K562 (cell line): ENCODE measurements around the gene ZNF322.

Source experiments
- BACH1 ChIP-seq: fragments of 200-800 bp; sonication (Bioruptor generic); IDR thresholded peaks from 2 replicates; pipeline ENCODE4 v1.6.1; 2016; ENCODE audit warnings: missing genetic modification characterization, missing compliant biosample characterization
- CBFB ChIP-seq: sonication (generic); formaldehyde crosslinking; IDR thresholded peaks from 2 replicates; pipeline ENCODE4 v1.4.0; 2020; ENCODE audit warnings: mild to moderate bottlenecking, missing genetic modification reagents
- COPS2 ChIP-seq: fragments of 450-650 bp; conservative IDR thresholded peaks from 2 replicates; pipeline ENCODE4 v1.6.1; 2016; ENCODE audit warnings: mild to moderate bottlenecking, moderate library complexity
- CTCF ChIP-seq, 3 experiments: IDR thresholded peaks in 2 of 3; conservative IDR thresholded peaks in 1 of 3; 2 replicates each; pipeline ENCODE4 v1.5.1; 2011 to 2012; ENCODE audit warnings: low read length in 3 of 3, mild to moderate bottlenecking in 3 of 3, control low read depth in 2 of 3, improper control_type of control experiment in 1 of 3, inconsistent platforms in 1 of 3, low read depth in 1 of 3, mixed read lengths in 1 of 3, moderate library complexity in 1 of 3; ENCODE audit not compliant: insufficient read depth in 2 of 3
- EHMT2 ChIP-seq: fragments of 450-650 bp; IDR thresholded peaks from 2 replicates; pipeline ENCODE4 v1.6.1; 2018; ENCODE audit warnings: antibody characterized with exemption
- EP300 ChIP-seq: IDR thresholded peaks from 2 replicates; pipeline ENCODE4 v1.6.1; 2012; ENCODE audit warnings: low read length, improper control_type of control experiment
- GABPB1 ChIP-seq: sonication (generic); formaldehyde crosslinking; IDR thresholded peaks from 2 replicates; pipeline ENCODE4 v1.8.0; 2022; ENCODE audit warnings: mild to moderate bottlenecking, missing genetic modification reagents
- KDM1A ChIP-seq, 2 experiments: fragments of 450-650 bp; IDR thresholded peaks; 2 replicates each; pipeline ENCODE4 v1.6.1; 2016; ENCODE audit warnings: mild to moderate bottlenecking in 2 of 2
- TCF7L2 ChIP-seq: fragments of 150-350 bp; IDR thresholded peaks from 2 replicates; pipeline ENCODE4 v1.6.1; 2016; ENCODE audit warnings: low read depth, mild to moderate bottlenecking, low read length, moderate library complexity
- TRIM28 ChIP-seq: fragments of 450-650 bp; IDR thresholded peaks from 2 replicates; pipeline ENCODE4 v1.6.1; 2017
- ZBTB1 ChIP-seq: sonication (generic); formaldehyde crosslinking; IDR thresholded peaks from 2 replicates; pipeline ENCODE4 v1.8.1; 2023; ENCODE audit warnings: missing genetic modification reagents, low read depth, mild to moderate bottlenecking, borderline replicate concordance
- ZNF586 ChIP-seq: fragments of 450-650 bp; formaldehyde crosslinking; conservative IDR thresholded peaks from 2 replicates; pipeline ENCODE4 v1.4.0; 2020; ENCODE audit warnings: mild to moderate bottlenecking, moderate library complexity
- ZNF77 ChIP-seq: fragments of 250-450 bp; sonication (Bioruptor Pico); IDR thresholded peaks from 2 replicates; pipeline ENCODE4 v1.5.0; 2020

- TF ChIP-seq ZNF586 (CRISPR knock-in tag) = no peak
- TF ChIP-seq EP300 = no peak; the same call in 1 of the 2 replicates
- no peak for TF ChIP-seq ZNF77 (CRISPR knock-in tag)
- no peak for TF ChIP-seq TCF7L2
- TF ChIP-seq EHMT2 = no peak
- TF ChIP-seq TRIM28 = no peak
- TF ChIP-seq CBFB (CRISPR knock-in tag) = no peak
- no peak for TF ChIP-seq BACH1
- no peak for TF ChIP-seq CTCF (IDR thresholded peaks at IDR 0.05 in 2 of 3, conservative IDR thresholded peaks at IDR 0.05 in 1 of 3; ENCODE audit: insufficient read depth in 2 of 3, low read depth in 1 of 3, low read length in 3 of 3)
- no peak for TF ChIP-seq COPS2
- peak; percentile 90 for TF ChIP-seq GABPB1 (CRISPR knock-in tag)
- no peak for TF ChIP-seq KDM1A (IDR thresholded peaks at IDR 0.05)
- no peak for TF ChIP-seq ZBTB1 (CRISPR knock-in tag)
These were observed at the start of gene ZNF322 for GRCh38 chr6:26659042-26659999.
